GM15510 (cell line): ENCODE results near the gene KIF19.

Experiments used
- POLR2A ChIP-seq: IDR thresholded peaks from 3 replicates; pipeline ENCODE4 v1.6.1; 2011; ENCODE audit warnings: borderline replicate concordance; ENCODE audit not compliant: insufficient read length; ENCODE audit errors: extremely low read depth

KIF19 gene, protein sequence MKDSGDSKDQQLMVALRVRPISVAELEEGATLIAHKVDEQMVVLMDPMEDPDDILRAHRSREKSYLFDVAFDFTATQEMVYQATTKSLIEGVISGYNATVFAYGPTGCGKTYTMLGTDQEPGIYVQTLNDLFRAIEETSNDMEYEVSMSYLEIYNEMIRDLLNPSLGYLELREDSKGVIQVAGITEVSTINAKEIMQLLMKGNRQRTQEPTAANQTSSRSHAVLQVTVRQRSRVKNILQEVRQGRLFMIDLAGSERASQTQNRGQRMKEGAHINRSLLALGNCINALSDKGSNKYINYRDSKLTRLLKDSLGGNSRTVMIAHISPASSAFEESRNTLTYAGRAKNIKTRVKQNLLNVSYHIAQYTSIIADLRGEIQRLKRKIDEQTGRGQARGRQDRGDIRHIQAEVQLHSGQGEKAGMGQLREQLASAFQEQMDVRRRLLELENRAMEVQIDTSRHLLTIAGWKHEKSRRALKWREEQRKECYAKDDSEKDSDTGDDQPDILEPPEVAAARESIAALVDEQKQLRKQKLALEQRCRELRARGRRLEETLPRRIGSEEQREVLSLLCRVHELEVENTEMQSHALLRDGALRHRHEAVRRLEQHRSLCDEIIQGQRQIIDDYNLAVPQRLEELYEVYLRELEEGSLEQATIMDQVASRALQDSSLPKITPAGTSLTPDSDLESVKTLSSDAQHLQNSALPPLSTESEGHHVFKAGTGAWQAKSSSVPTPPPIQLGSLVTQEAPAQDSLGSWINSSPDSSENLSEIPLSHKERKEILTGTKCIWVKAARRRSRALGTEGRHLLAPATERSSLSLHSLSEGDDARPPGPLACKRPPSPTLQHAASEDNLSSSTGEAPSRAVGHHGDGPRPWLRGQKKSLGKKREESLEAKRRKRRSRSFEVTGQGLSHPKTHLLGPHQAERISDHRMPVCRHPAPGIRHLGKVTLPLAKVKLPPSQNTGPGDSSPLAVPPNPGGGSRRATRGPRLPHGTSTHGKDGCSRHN

DNA sequence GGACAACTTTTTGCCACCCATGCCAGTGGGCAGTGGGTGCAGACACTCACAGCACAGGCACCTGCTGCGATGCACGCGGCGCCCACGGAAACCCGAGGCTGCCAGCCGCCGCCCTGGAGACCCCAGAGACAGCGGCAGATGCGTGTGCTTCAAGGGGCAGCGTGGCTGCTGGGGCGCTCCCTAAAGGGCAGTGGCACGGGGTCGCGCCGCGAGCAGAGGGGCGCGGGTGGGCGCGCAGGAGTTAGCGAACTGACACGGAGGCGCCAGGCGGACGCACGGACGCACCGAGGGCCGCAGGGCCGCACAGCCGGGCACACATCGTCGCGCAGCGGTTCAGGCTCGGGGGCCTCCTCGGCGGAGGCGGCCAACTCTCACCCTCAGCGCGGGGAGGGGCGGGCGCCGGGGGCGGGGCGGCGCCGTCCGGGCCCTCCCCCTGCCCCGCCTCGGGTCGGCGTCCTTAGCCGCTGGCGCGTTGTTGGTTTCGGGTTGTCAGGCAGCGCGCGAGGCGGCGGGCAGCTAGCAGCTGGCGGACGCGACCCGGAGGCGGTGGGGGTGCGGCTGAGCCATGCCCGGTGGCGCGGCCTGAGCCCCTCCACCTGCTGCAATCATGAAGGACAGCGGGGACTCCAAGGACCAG is at the start of gene KIF19:
Gene KIF19, plus strand, starts transcription at position 484 of the 637 bp plus-strand sequence. Its CDS starts 124 bp downstream, at position 608.
- no peak for TF ChIP-seq POLR2A

DNA sequence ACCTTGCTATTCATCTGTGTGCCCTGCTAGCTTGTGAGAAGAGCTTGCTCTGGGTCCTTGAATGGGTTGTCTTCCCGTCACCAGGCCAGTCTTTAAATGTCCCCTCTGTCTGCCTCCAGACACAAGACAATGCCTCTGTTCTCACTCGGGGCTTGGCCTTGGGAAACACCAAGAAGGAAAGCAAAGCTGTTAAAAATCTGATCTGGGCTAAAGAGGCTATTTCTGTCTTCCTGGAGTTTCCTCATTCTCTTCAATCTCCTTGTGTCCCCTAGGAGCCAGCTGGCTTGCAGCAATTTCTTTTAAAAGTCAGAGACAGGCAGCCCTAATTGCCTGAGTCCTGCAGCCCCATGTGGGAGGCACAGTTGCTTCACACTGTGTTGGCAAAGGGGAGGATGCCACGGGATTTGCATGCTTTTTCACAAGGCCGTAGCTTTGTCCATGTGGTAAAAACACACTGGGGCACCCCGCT is 49.5 kb upstream of the KIF19 start:
- TF ChIP-seq POLR2A = no peak

DNA sequence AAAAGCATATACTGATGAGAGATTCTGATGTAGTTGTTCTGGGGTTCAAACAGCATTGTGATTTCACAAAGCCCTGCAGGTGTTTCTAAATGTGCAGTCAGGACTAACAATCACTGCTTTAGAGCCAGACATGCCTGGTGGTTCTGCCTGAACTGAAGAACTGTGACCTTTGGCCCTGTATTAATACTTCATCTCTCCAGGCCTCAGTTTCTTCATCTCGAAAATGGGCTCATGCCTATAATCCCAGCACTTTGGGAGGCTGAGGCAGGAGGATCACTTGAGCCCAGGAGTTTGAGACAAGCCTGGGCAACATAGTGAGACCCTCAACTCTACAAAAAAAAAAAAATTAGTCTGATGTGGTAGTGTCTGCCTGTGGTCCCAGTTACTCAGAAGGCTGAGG is 48.1 kb upstream of the KIF19 start:
- no peak for TF ChIP-seq POLR2A

DNA sequence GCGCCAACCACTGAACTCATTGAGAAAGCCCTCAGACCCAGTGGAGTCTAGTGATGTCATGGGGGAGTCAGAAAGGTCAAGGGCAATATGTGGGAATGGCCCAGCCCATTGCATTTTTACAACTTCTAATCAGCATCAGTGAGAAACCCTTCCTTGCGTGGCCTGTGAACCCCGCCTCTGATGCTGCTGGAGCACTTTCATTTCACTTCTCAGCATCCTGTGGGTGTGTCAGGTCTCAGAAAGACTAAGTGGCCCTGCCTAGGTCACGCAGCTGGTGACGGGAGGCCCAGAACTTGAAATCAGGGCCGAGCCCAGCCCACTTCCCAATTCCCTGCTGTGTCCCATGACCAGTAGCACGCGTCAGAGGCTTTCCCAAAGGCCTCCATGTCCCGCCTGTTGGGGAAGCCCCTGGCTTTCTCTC is 45.9 kb upstream of the KIF19 start:
- no peak for TF ChIP-seq POLR2A

DNA sequence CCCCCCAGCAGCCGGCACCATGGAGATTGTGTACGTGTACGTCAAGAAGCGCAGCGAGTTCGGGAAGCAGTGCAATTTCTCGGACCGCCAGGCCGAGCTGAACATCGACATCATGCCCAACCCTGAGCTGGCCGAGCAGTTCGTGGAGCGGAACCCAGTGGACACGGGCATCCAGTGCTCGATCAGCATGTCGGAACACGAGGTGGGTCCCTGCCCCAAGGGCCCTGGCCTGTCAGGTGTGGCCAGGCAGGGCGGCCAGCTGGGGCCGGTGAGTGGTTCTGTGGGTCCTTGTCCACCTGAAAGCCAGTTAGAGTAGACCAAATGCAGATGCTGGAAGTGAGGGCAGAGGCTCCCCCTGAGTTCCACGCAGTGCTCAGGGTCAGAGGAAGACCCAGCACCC is 44.2 kb upstream of the KIF19 start:
- TF ChIP-seq POLR2A = no peak

GRCh38 chr17:74282587-74283370 is 43.2 kb upstream of the KIF19 start:
- no peak for TF ChIP-seq POLR2A

- TF ChIP-seq POLR2A = no peak
Measured at GRCh38 chr17:74283371-74283673, 42.7 kb upstream of the KIF19 start.

DNA sequence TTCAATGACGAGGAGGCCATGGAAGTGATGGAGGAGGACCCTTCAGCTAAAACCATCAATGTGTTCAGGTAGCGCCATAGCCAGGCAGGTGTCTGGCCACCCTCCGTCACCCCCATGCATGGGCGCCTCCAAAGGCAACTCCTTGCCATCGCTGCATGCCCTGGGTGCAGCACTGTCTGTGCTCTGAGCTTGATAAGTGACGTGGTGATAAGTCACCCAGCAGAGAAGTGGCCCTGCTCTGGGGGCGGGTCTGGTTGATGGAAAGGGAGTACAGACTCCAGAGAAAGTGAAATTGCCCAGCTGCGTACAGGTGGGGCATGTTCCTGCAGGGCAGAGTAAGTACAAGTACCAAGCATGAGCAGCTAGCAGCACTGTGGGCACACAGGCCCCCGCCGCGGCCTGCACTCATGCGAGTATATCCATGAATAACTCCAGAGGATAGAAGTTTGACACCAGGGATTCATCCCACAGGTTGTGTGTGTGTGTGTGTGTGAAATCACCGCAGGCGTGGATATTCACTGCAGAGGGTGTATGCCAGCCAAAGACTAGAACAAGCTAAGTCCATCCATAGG is 38.9 kb upstream of the KIF19 start:
- TF ChIP-seq POLR2A = no peak

GRCh38 chr17:74288785-74289184 is 37.2 kb upstream of the KIF19 start:
- TF ChIP-seq POLR2A = no peak

- TF ChIP-seq POLR2A = no peak
Measured at GRCh38 chr17:74289688-74290087, 36.3 kb upstream of the KIF19 start.

DNA sequence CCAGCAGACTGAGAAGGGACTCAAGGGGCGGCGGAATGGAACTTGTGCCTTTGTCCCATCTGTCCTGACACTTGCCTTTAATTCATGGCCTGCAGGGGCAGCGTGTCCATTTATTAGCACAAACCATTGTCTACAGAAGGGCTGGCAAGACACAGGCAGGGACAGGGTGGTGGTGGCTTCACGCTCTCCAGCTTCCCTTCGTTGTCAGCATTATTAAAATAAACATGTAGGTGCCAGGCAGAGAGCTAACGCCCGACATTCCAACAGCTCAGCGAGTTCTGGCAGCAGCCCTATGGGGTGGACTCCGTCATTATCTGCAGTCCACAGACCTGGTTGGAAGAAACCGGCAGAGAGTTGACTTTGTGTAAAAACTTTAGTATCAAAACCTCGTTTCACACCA is 35.7 kb upstream of the KIF19 start:
- no peak for TF ChIP-seq POLR2A

DNA sequence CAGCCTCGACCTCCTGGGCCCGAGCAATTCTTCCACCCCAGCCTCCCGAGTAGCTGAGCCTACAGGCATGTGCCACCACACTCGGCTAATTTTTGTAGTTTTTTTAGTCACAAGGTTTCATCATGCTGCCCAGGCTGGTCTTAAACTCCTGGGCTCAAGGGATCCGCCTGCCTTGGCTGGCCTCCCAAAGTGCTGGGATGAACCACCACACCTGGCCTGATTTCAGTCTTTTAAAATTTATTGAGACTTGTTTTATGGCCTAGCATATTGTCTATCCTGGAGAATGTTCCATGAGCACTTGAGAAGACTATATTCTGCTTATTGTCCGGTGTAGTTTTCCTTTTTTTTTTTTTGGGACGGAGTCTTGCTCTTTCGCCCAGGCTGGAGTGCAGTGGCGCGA is 33.5 kb upstream of the KIF19 start:
- TF ChIP-seq POLR2A = no peak

DNA sequence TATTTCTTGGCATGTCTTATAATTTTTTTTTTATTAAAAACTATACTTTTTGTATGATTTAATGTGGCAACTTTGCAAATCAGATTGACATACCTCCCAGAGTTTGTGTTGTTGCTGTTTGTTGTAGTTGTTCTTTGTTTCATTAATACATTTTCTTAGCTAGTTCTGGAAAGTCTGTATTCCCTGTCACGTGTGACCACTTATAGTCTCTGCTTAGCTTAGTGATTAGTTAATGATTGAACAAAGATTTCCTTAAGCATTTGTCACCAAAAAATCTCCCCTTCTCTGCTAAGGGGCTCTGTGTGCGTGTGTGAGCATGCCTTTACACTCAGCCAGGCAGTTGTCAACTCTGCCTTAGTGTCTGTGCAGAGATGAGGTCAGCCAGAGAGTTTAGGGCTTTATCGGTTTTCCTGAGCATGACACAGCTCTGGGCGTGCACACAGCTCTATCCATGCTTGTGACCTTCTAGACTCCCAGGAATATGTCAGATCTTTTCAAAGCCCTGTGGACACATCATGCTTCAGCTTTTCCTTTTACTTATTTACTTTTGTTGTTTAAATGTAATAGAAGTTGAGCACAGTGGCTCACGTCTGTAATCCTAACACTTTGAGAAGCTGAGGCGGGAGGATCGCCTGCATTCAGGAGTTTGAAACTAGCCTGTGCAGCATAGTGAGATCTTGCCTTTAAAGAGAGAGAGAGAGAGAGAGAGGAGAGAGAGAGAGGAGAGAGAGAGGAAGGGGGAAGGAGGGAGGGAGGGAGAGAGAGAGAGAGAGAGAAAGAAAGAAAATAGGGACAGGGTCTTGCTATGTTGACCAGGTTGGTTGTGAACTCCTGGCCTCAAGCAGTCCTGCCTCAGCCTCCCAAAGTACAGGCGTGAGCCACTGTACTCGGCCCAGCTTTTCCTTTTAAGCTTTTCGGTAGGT is 30.1 kb upstream of the KIF19 start:
- no peak for TF ChIP-seq POLR2A
